ENCODE data around the gene LPXN.

The LPXN gene

DNA sequence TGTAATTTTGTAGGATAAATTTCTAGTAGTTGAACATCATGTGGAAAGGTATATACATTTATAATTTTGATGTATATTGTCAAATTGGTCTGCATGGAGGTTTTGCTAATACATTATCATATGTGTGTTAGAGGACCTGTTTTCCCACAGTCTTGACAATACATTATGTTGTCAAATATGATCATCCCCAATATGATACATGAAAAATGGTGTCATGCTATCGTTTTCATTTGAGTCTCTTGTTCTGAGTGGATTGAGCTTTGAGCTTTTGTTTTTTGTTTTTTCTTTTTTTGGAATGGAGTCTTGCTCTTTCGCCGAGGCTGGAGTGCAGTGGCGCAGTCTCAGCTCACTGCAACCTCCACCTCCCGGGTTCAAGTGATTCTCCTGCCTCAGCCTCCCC is 32.7 kb upstream of the LPXN start:
- Histone ChIP-seq H2AFZ (ENCODE audit: low read length) (no peak overlapping the region), H3K36me3 (ENCODE audit: insufficient read depth, low read length) (peaks cover 50% of the 10 kb centered on the region), H3K79me2 (ENCODE audit: insufficient read depth, low read length) (peaks cover 60% of the 10 kb centered on the region), H3K27ac (ENCODE audit: low read depth, low read length, poor library complexity, severe bottlenecking) (no peak overlapping the region), H3K4me3 (ENCODE audit: low read depth, low read length, poor library complexity, severe bottlenecking) (no peak overlapping the region), H3K4me2 (ENCODE audit: low read length) (no peak overlapping the region), H3K9me3 (ENCODE audit: low read length) (no peaks in the 10 kb centered on the region), H3F3A (ENCODE audit: insufficient read depth, low read length) (no peaks in the 10 kb centered on the region), H3K27me3 (ENCODE audit: insufficient read depth, low read length) (no peaks in the 10 kb centered on the region), H3K4me1 (ENCODE audit: insufficient read depth, low read length, severe bottlenecking) (peaks cover 37% of the 10 kb centered on the region), H4K20me1 (ENCODE audit: insufficient read depth, low read length) (no peaks in the 10 kb centered on the region), H3K9ac (ENCODE audit: low read length) (no peak overlapping the region), H3K9me2 (ENCODE audit: low read depth, low read length) (no peaks in the 10 kb centered on the region)
- TF ChIP-seq, protein P1, sequence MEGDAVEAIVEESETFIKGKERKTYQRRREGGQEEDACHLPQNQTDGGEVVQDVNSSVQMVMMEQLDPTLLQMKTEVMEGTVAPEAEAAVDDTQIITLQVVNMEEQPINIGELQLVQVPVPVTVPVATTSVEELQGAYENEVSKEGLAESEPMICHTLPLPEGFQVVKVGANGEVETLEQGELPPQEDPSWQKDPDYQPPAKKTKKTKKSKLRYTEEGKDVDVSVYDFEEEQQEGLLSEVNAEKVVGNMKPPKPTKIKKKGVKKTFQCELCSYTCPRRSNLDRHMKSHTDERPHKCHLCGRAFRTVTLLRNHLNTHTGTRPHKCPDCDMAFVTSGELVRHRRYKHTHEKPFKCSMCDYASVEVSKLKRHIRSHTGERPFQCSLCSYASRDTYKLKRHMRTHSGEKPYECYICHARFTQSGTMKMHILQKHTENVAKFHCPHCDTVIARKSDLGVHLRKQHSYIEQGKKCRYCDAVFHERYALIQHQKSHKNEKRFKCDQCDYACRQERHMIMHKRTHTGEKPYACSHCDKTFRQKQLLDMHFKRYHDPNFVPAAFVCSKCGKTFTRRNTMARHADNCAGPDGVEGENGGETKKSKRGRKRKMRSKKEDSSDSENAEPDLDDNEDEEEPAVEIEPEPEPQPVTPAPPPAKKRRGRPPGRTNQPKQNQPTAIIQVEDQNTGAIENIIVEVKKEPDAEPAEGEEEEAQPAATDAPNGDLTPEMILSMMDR (IDR thresholded peaks at IDR 0.05; ENCODE audit: low read length) = no peak
- no peak for TF ChIP-seq EZH2 (IDR thresholded peaks at IDR 0.05; ENCODE audit: borderline replicate concordance, low read length)

DNA sequence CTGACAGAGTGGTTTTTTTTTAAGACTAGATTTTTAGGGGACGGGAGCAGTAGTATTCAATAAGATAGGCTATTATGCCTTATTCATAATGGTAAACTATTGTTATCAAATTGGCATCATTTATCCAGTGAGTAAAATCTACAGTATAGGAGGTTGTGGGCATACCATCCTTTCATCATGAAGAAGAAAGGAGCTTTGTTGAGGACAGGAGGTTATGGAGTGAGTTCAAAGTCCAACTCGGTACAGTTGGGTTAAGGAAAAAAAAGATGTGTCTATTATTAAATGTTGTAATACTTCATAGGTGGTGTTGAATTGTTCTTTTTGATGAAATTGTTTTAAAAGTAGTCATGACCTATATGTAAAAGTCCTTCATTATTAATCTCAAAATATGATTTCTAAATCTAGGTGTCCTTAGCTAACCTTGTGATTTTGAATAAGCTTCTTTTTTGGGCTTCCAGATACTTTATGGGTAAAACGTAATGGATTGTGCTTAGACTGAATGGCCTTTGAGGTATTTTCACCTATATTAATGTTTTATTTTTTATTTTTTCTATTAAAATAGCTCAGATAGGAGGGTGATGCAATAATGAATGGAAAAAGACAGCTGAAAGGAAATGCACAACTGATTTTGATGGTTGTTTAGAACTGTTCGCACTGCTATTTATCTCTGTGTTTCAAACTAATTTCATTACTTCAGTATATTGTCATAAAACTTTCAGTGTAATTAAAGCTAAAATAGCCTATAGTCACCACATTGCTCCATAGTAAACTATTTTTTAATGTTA is 31.5 kb upstream of the LPXN start:
- Histone ChIP-seq H3F3A (ENCODE audit: insufficient read depth, low read length) (no peaks in the 10 kb centered on the region), H4K20me1 (ENCODE audit: insufficient read depth, low read length) (no peaks in the 10 kb centered on the region), H3K4me3 (ENCODE audit: low read depth, low read length, poor library complexity, severe bottlenecking) (no peak overlapping the region), H3K27ac (ENCODE audit: low read depth, low read length, poor library complexity, severe bottlenecking) (peak overlapping the region; percentile 7), H3K4me2 (ENCODE audit: low read length) (no peak overlapping the region), H3K36me3 (ENCODE audit: insufficient read depth, low read length) (peaks cover 48% of the 10 kb centered on the region), H3K9ac (ENCODE audit: low read length) (no peak overlapping the region), H3K9me3 (ENCODE audit: low read length) (no peaks in the 10 kb centered on the region), H3K27me3 (ENCODE audit: insufficient read depth, low read length) (no peaks in the 10 kb centered on the region), H3K79me2 (ENCODE audit: insufficient read depth, low read length) (peaks cover 72% of the 10 kb centered on the region), H3K4me1 (ENCODE audit: insufficient read depth, low read length, severe bottlenecking) (peaks cover 37% of the 10 kb centered on the region), H3K9me2 (ENCODE audit: low read depth, low read length) (no peaks in the 10 kb centered on the region), H2AFZ (ENCODE audit: low read length) (no peak overlapping the region)
- TF ChIP-seq, protein P1 (IDR thresholded peaks at IDR 0.05; ENCODE audit: low read length) = no peak
- TF ChIP-seq EZH2 (IDR thresholded peaks at IDR 0.05; ENCODE audit: borderline replicate concordance, low read length) = no peak

DNA sequence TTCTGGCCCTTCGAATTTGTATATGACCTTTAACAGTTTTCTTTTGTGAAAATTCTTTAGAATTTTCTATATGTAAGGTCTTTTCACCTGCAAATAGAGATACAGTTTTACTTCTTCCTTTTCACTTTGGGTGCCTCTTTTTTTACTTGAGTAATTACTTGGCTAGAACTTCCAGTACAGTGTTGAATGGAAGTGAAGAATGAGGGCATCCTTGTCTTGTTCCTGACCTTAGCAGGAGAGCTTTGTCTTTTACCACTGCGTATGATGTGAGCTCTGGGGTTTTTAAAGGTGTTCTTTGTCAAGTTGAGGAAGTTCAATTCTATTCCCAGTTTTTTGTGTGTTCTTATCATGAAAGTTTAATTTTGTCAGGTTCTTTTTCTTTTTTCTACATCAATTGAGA is 24.9 kb upstream of the LPXN start:
- no peak for TF ChIP-seq EZH2 (IDR thresholded peaks at IDR 0.05; ENCODE audit: borderline replicate concordance, low read length)
- TF ChIP-seq, protein P1 (IDR thresholded peaks at IDR 0.05; ENCODE audit: low read length) = no peak
- H4K20me1 ChIP-seq (ENCODE audit: insufficient read depth, low read length) = 0 out of 2 replicates have a peak, but pooled peaks cover 2% of the 10 kb centered on the region

More for the DNA sequence above, 24.9 kb upstream of the LPXN start:
- peaks cover 99% of the 10 kb centered on the region for H3K79me2 ChIP-seq (ENCODE audit: insufficient read depth, low read length)
- H3K9ac ChIP-seq (ENCODE audit: low read length) = no peak overlapping the region
- H3K27me3 ChIP-seq (ENCODE audit: insufficient read depth, low read length) = no peaks in the 10 kb centered on the region
- H3K36me3 ChIP-seq (ENCODE audit: insufficient read depth, low read length) = peaks cover 58% of the 10 kb centered on the region
- H3K4me2 ChIP-seq (ENCODE audit: low read length) = no peak overlapping the region
- no peaks in the 10 kb centered on the region for H3K9me3 ChIP-seq (ENCODE audit: low read length)
- H3K4me1 ChIP-seq (ENCODE audit: insufficient read depth, low read length, severe bottlenecking) = peaks cover 29% of the 10 kb centered on the region
- no peaks in the 10 kb centered on the region for H3K9me2 ChIP-seq (ENCODE audit: low read depth, low read length)
- no peaks in the 10 kb centered on the region for H3F3A ChIP-seq (ENCODE audit: insufficient read depth, low read length)
- H3K27ac ChIP-seq (ENCODE audit: low read depth, low read length, poor library complexity, severe bottlenecking) = no peak overlapping the region
- no peak overlapping the region for H2AFZ ChIP-seq (ENCODE audit: low read length)
- H3K4me3 ChIP-seq (ENCODE audit: low read depth, low read length, poor library complexity, severe bottlenecking) = no peak overlapping the region

Measured in OCI-LY1 (cell line).